Fibroblast of mammary gland (primary cell): ENCODE measurements around the gene SCRN1.

Experiments used
- DNase-seq: peaks from one replicate; pipeline ENCODE4 v3.0.0-alpha.2; 2010; ENCODE audit warnings: low read depth
- H3K4me3 ChIP-seq: 2 replicates; pipeline ENCODE4 v1.5.1; 2011; ENCODE audit warnings: low read depth, mild to moderate bottlenecking, low read length, moderate library complexity; ENCODE audit not compliant: control insufficient read depth
- CTCF ChIP-seq: conservative IDR thresholded peaks from 2 replicates; pipeline ENCODE4 v1.5.1; 2011; ENCODE audit warnings: low read depth, low read length, inconsistent platforms; ENCODE audit not compliant: control insufficient read depth, insufficient read depth

Gene SCRN1

GRCh38 chr7:29922921-29923700 is 66.5 kb downstream of the SCRN1 start:
- H3K4me3 ChIP-seq = no peak overlapping the region
- TF ChIP-seq CTCF = no peak

GRCh38 chr7:29921404-29922010 is 68.1 kb downstream of the SCRN1 start:
- DNase-seq = peak; percentile 70
- TF ChIP-seq CTCF = peak; percentile 94
- no peak overlapping the region for H3K4me3 ChIP-seq

More at GRCh38 chr7:29922921-29923700, 66.5 kb downstream of the SCRN1 start:
- no peak for DNase-seq

GRCh38 chr7:29920491-29920890 is 69.1 kb downstream of the SCRN1 start:
- no peak overlapping the region for H3K4me3 ChIP-seq
- no peak for DNase-seq
- no peak for TF ChIP-seq CTCF

- DNase-seq = no peak
- no peak for TF ChIP-seq CTCF
- H3K4me3 ChIP-seq = no peak overlapping the region
Measured at GRCh38 chr7:29919790-29920189, 69.8 kb downstream of the SCRN1 start.

- TF ChIP-seq CTCF = no peak
- no peak overlapping the region for H3K4me3 ChIP-seq
Measured at GRCh38 chr7:29918850-29919249, 70.8 kb downstream of the SCRN1 start.

GRCh38 chr7:29917641-29918040 is 72.0 kb downstream of the SCRN1 start:
- no peak for TF ChIP-seq CTCF
- DNase-seq = no peak
- no peak overlapping the region for H3K4me3 ChIP-seq

More at GRCh38 chr7:29918850-29919249, 70.8 kb downstream of the SCRN1 start:
- DNase-seq = no peak
